ENCODE results near the gene NCOA6.
A peak's percentile ranks its signal among the peaks of the same experiment; 100 is the strongest.

NCOA6 gene

GRCh38 chr20:34825530-34826362, at the start of gene NCOA6:
NCOA6 (minus strand) TSS chr20:34825651; CDS start chr20:34782355, 43,296 bp downstream.
- DNase-seq = peak; percentile 82

GRCh38 chr20:34874094-34874654, 48.7 kb upstream of the NCOA6 start:
- DNase-seq = peak; percentile 50

GRCh38 chr20:34873583-34874093, 48.2 kb upstream of the NCOA6 start:
- DNase-seq = no peak

GRCh38 chr20:34872622-34873224, 47.3 kb upstream of the NCOA6 start, which contains the start of gene GGT7:
GGT7 (minus strand) TSS chr20:34872856; CDS start chr20:34872815, 41 bp downstream.
- DNase-seq = peak; percentile 86

- no peak for DNase-seq
These were observed 46.6 kb upstream of the NCOA6 start for GRCh38 chr20:34871966-34872621.

- no peak for DNase-seq
These were observed 46.0 kb upstream of the NCOA6 start for GRCh38 chr20:34871320-34871926.

- no peak for DNase-seq
These were observed 38.8 kb upstream of the NCOA6 start for GRCh38 chr20:34864216-34864615.

GRCh38 chr20:34863421-34863965, 38.0 kb upstream of the NCOA6 start:
- DNase-seq = no peak

- no peak for DNase-seq
These were observed 37.3 kb upstream of the NCOA6 start for GRCh38 chr20:34862724-34863123.

- no peak for DNase-seq
These were observed 36.1 kb upstream of the NCOA6 start for GRCh38 chr20:34861386-34862084.

GRCh38 chr20:34859826-34860545, 34.5 kb upstream of the NCOA6 start:
- no peak for DNase-seq

- no peak for DNase-seq
These were observed 33.9 kb upstream of the NCOA6 start for GRCh38 chr20:34859367-34859766.

GRCh38 chr20:34852298-34852697, 26.8 kb upstream of the NCOA6 start:
- DNase-seq = no peak

GRCh38 chr20:34850969-34851368, 25.5 kb upstream of the NCOA6 start:
- no peak for DNase-seq

- no peak for DNase-seq
These were observed 24.3 kb upstream of the NCOA6 start for GRCh38 chr20:34849778-34850177.

- no peak for DNase-seq
These were observed 23.1 kb upstream of the NCOA6 start for GRCh38 chr20:34848597-34848996.

- DNase-seq = no peak
These were observed 18.0 kb upstream of the NCOA6 start for GRCh38 chr20:34843421-34843820.

- DNase-seq = no peak
These were observed 16.7 kb upstream of the NCOA6 start for GRCh38 chr20:34842143-34842542.

- no peak for DNase-seq
These were observed 9.0 kb upstream of the NCOA6 start for GRCh38 chr20:34834459-34834893.

- no peak for DNase-seq
These were observed 6.5 kb upstream of the NCOA6 start for GRCh38 chr20:34831936-34832335.

- DNase-seq = no peak
These were observed 3.7 kb upstream of the NCOA6 start for GRCh38 chr20:34829191-34829590.

All from activated CD4-positive, CD25-positive, alpha-beta regulatory T cell treated with anti-CD3 and anti-CD28 coated beads, Interleukin-2, amount 50 U/mL, for 72 hours (primary cell).